ENCODE results near the gene CFAP70. TPM values are rescaled to one million over a fixed set of nuclear protein-coding genes. Genes with fewer than 3 reads are reported as not detected.
"Not testable (repeated sequence)": the region's sequence is repeated elsewhere in the genome, so short reads cannot be mapped to it uniquely, and the experiment has no call there.

Gene CFAP70
- polyA plus RNA-seq, 1 donor: 5.3 TPM

DNA sequence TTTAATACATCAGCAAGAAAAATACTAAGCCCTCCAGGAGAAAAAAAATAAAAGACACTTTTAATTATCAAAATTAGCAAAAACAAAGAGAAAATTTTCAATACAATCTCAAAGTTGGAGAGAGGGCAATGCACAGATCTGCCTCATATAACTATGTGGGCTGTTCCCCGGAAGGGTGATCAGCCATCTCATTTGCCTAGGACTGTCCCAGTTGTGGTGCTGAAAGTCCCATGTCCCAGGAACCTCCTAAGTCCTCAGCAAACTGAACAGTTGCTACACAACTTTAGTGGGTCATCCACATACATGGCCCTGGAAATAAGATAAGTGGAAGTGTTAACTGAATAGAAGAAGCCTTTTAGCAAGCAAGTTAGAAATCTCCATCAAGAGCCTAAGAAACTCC, 14.4 kb downstream of the CFAP70 start:
- no peaks in the 10 kb centered on the region for H3K9me3 ChIP-seq (ENCODE audit: control insufficient read depth, low read depth, low read length)
- no peak for DNase-seq
- H3K4me3 ChIP-seq (ENCODE audit: low read length): no peak overlapping the region
- WGBS (ENCODE audit: insufficient coverage, low lambda C conversion rate): no CpG with 5 or more reads among the region's 1 CpG
- no peaks in the 10 kb centered on the region for H3K4me1 ChIP-seq (ENCODE audit: control insufficient read depth, insufficient read depth, low read length)
- H3K27ac ChIP-seq (ENCODE audit: low read length): no peak overlapping the region
- peaks cover 4% of the 10 kb centered on the region for H3K36me3 ChIP-seq (ENCODE audit: control insufficient read depth, insufficient read depth, low read length)
- no peaks in the 10 kb centered on the region for H3K27me3 ChIP-seq (ENCODE audit: control insufficient read depth, insufficient read depth, low read length)

DNA sequence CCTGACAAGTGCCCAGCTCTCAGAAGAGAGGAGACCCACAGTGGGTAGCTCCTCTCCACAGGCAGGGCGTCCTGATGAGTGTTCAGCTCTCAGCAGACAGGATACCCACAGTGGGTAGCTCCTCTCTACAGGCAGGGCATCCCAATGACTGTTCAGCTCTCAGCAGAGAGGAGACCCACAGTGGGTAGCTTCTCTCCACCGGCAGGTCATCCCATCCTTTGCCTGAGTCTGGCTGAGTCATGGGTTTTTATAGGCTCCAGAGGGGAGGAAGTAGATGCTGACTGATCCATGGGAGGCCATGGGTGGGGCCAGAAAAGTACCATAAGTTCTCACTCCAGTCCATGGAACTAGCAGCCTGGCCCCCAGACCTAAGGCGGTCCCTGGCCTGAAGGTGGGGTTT, 18.5 kb downstream of the CFAP70 start:
- no CpG with 5 or more reads among the region's 3 CpGs for WGBS (ENCODE audit: insufficient coverage, low lambda C conversion rate)
- Histone ChIP-seq H3K36me3 (ENCODE audit: control insufficient read depth, insufficient read depth, low read length) (peaks cover 2% of the 10 kb centered on the region), H3K27me3 (ENCODE audit: control insufficient read depth, insufficient read depth, low read length) (no peaks in the 10 kb centered on the region), H3K4me1 (ENCODE audit: control insufficient read depth, insufficient read depth, low read length) (no peaks in the 10 kb centered on the region), H3K9me3 (ENCODE audit: control insufficient read depth, low read depth, low read length) (no peaks in the 10 kb centered on the region), H3K4me3 (ENCODE audit: low read length) (no peak overlapping the region), H3K27ac (ENCODE audit: low read length) (no peak overlapping the region)
- no peak for DNase-seq

DNA sequence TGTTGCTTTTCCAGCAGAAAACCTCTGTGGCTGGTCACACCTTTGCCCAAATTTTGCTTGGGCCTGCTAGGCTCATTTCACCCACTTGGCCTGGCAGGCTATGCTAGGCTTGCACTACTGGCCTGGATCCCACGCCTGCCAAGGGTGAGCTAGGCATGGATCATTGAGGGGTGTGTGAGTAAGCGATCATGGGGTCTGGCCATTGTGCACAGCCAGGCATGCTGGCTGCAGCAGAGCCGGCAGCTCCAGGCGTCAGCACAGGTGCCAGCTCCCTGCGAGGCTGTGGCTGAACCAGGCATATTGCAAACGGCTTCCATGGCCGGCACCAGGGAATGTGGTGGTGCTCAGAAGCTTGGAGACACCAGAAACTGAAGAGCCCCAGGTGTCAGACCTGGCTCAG, 19.2 kb downstream of the CFAP70 start:
- H3K4me1 ChIP-seq (ENCODE audit: control insufficient read depth, insufficient read depth, low read length): no peaks in the 10 kb centered on the region

DNA sequence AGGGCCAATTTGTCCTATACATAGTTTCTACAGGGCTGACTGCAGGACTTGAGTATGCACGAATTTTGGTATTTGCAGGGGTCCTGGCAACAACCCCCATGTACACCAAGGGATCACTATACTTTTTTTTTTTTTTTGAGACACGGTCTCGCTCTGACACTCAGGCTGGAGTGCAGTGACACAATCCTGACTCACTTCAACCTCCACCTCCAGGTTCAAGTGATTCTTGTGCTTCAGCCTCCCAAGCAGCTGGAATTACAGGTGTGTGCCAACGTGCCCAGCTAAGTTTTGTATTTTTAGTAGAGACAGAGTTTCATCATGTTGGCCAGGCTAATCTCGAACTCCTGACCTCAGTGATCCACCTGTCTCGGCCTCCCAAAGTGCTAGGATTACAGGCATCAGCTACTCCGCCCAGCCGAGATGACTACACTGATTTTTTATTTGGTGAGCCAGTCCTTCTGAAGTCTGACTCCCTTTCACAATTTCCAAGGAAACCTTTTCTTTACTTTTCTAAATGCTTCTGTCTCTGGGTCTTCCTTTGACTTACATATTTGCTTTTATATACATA, 19.8 kb downstream of the CFAP70 start:
- H3K27ac ChIP-seq (ENCODE audit: low read length): no peak overlapping the region
- no peaks in the 10 kb centered on the region for H3K27me3 ChIP-seq (ENCODE audit: control insufficient read depth, insufficient read depth, low read length)
- no peaks in the 10 kb centered on the region for H3K4me1 ChIP-seq (ENCODE audit: control insufficient read depth, insufficient read depth, low read length)
- no peaks in the 10 kb centered on the region for H3K9me3 ChIP-seq (ENCODE audit: control insufficient read depth, low read depth, low read length)
- peaks cover 2% of the 10 kb centered on the region for H3K36me3 ChIP-seq (ENCODE audit: control insufficient read depth, insufficient read depth, low read length)
- DNase-seq: no peak
- H3K4me3 ChIP-seq (ENCODE audit: low read length): no peak overlapping the region
- WGBS (ENCODE audit: insufficient coverage, low lambda C conversion rate): no CpG with 5 or more reads among the region's 8 CpGs

More for the DNA sequence above, 19.2 kb downstream of the CFAP70 start:
- Histone ChIP-seq H3K9me3 (ENCODE audit: control insufficient read depth, low read depth, low read length) (no peaks in the 10 kb centered on the region), H3K27ac (ENCODE audit: low read length) (no peak overlapping the region), H3K36me3 (ENCODE audit: control insufficient read depth, insufficient read depth, low read length) (peaks cover 2% of the 10 kb centered on the region), H3K4me3 (ENCODE audit: low read length) (no peak overlapping the region), H3K27me3 (ENCODE audit: control insufficient read depth, insufficient read depth, low read length) (no peaks in the 10 kb centered on the region)
- no CpG with 5 or more reads among the region's 7 CpGs for WGBS (ENCODE audit: insufficient coverage, low lambda C conversion rate)
- no peak for DNase-seq

DNA sequence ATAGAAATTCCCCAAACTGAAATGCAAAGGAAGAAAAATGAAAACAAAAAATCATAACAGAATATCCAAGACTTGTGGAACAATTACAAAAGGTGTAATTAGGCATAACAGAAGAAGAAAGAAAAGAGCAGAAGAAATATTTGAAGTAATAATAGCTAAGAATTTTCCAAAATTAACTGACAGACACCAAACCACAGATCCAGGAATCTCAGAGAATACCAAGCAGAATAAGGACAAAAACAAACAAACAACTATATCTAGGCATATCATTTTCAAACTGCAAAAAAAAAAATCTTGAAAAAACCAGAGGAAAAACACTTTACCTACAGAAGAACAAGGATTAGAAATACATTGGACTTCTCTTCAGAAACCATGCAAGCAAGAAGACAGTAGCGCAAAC, 25.5 kb downstream of the CFAP70 start:
- WGBS (ENCODE audit: insufficient coverage, low lambda C conversion rate): 100% methylated on average over 1 of the region's 1 CpG
- H3K36me3 ChIP-seq (ENCODE audit: control insufficient read depth, insufficient read depth, low read length): no peaks in the 10 kb centered on the region
- H3K4me3 ChIP-seq (ENCODE audit: low read length): no peak overlapping the region
- H3K27ac ChIP-seq (ENCODE audit: low read length): no peak overlapping the region
- H3K4me1 ChIP-seq (ENCODE audit: control insufficient read depth, insufficient read depth, low read length): no peaks in the 10 kb centered on the region
- no peak for DNase-seq
- no peaks in the 10 kb centered on the region for H3K9me3 ChIP-seq (ENCODE audit: control insufficient read depth, low read depth, low read length)
- H3K27me3 ChIP-seq (ENCODE audit: control insufficient read depth, insufficient read depth, low read length): no peaks in the 10 kb centered on the region

DNA sequence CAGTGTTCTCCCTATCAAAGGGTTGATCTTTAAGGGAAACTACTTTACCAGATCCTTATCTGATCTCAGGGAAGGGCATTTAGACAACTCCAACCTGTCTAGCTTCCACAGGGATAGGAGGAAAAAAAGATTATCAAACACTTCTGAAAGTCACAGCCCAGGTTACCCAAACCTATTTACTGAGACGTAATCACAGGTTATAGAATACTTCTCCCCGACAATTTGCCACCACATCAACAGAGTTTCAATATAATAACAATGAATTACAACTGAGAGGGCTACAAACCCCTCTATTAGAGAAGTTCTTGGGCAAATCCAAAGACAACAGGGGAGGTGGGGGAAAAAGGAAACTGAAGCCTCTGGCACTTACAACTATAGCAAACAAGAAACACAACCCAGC, 26.3 kb downstream of the CFAP70 start:
- WGBS (ENCODE audit: insufficient coverage, low lambda C conversion rate): no CpG with 5 or more reads among the region's 2 CpGs
- no peaks in the 10 kb centered on the region for H3K9me3 ChIP-seq (ENCODE audit: control insufficient read depth, low read depth, low read length)
- H3K4me1 ChIP-seq (ENCODE audit: control insufficient read depth, insufficient read depth, low read length): no peaks in the 10 kb centered on the region
- H3K36me3 ChIP-seq (ENCODE audit: control insufficient read depth, insufficient read depth, low read length): no peaks in the 10 kb centered on the region
- DNase-seq: no peak
- H3K27me3 ChIP-seq (ENCODE audit: control insufficient read depth, insufficient read depth, low read length): no peaks in the 10 kb centered on the region
- no peak overlapping the region for H3K27ac ChIP-seq (ENCODE audit: low read length)
- no peak overlapping the region for H3K4me3 ChIP-seq (ENCODE audit: low read length)

DNA sequence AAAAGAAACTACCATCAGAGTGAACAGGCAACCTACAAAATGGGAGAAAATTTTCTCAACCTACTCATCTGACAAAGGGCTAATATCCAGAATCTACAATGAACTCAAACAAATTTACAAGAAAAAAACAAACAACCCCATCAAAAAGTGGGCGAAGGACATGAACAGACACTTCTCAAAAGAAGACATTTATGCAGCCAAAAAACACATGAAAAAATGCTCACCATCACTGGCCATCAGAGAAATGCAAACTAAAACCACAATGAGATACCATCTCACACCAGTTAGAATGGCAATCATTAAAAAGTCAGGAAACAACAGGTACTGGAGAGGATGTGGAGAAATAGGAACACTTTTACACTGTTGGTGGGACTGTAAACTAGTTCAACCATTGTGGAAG, 30.1 kb downstream of the CFAP70 start:
- not testable (repeated sequence) for H3K36me3 ChIP-seq (ENCODE audit: control insufficient read depth, insufficient read depth, low read length); H3K27me3 ChIP-seq (ENCODE audit: control insufficient read depth, insufficient read depth, low read length); H3K4me3 ChIP-seq (ENCODE audit: low read length); H3K4me1 ChIP-seq (ENCODE audit: control insufficient read depth, insufficient read depth, low read length); H3K9me3 ChIP-seq (ENCODE audit: control insufficient read depth, low read depth, low read length); DNase-seq; H3K27ac ChIP-seq (ENCODE audit: low read length)
- no CpG with 5 or more reads among the region's 1 CpG for WGBS (ENCODE audit: insufficient coverage, low lambda C conversion rate)

DNA sequence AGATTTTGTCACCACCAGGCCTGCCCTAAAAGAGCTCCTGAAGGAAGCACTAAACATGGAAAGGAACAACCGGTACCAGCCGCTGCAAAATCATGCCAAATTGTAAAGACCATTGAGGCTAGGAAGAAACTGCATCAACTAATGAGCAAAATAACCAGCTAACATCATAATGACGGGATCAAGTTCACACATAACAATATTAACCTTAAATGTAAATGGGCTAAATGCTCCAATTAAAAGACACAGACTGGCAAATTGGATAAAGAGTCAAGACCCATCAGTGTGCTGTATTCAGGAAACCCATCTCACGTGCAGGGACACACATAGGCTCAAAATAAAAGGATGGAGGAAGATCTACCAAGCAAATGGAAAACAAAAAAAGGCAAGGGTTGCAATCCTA, 33.4 kb downstream of the CFAP70 start:
- H3K27me3 ChIP-seq (ENCODE audit: control insufficient read depth, insufficient read depth, low read length); H3K9me3 ChIP-seq (ENCODE audit: control insufficient read depth, low read depth, low read length); H3K4me3 ChIP-seq (ENCODE audit: low read length); DNase-seq; H3K36me3 ChIP-seq (ENCODE audit: control insufficient read depth, insufficient read depth, low read length); H3K4me1 ChIP-seq (ENCODE audit: control insufficient read depth, insufficient read depth, low read length); H3K27ac ChIP-seq (ENCODE audit: low read length): not testable (repeated sequence)
- WGBS (ENCODE audit: insufficient coverage, low lambda C conversion rate): no CpG with 5 or more reads among the region's 4 CpGs

DNA sequence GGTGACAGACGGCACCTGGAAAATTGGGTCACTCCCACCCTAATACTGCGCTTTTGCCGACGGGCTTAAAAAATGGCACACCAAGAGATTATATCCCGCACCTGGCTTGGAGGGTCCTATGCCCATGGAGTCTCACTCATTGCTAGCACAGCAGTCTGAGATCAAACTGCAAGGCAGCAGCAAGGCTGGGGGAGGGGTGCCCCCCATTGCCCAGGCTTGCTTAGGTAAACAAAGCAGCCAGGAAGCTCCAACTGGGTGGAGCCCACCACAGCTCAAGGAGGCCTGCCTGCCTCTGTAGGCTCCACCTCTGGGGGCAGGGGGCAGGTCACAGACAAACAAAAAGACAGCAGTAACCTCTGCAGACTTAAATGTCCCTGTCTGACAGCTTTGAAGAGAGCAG, 35.1 kb downstream of the CFAP70 start:
- not testable (repeated sequence) for H3K4me3 ChIP-seq (ENCODE audit: low read length); DNase-seq; H3K27ac ChIP-seq (ENCODE audit: low read length); H3K36me3 ChIP-seq (ENCODE audit: control insufficient read depth, insufficient read depth, low read length); H3K27me3 ChIP-seq (ENCODE audit: control insufficient read depth, insufficient read depth, low read length); H3K9me3 ChIP-seq (ENCODE audit: control insufficient read depth, low read depth, low read length); H3K4me1 ChIP-seq (ENCODE audit: control insufficient read depth, insufficient read depth, low read length)
- WGBS (ENCODE audit: insufficient coverage, low lambda C conversion rate): no CpG with 5 or more reads among the region's 5 CpGs

DNA sequence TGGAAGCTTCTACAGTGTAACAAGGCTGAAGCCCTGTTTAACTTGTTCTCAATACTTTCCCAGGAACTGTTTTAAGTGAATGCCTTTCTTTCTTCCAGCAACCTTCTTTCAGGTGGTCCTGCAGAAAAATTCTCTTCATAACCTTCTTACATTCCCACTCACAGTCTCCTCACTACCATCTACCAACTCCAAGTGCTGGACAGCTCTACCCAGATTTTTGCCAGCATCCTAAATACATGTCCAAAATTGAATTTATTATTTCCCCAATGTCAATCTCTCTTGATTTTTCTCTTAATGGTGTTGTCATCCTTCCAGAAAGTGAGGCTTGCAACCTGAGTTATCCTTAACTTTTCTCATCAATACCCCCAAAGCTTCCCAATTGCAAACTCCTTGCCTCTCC, 48.2 kb downstream of the CFAP70 start:
- Histone ChIP-seq H3K4me1 (ENCODE audit: control insufficient read depth, insufficient read depth, low read length) (no peaks in the 10 kb centered on the region), H3K4me3 (ENCODE audit: low read length) (no peak overlapping the region), H3K36me3 (ENCODE audit: control insufficient read depth, insufficient read depth, low read length) (no peaks in the 10 kb centered on the region), H3K27ac (ENCODE audit: low read length) (no peak overlapping the region), H3K27me3 (ENCODE audit: control insufficient read depth, insufficient read depth, low read length) (no peaks in the 10 kb centered on the region), H3K9me3 (ENCODE audit: control insufficient read depth, low read depth, low read length) (peaks cover 3% of the 10 kb centered on the region)
- DNase-seq: no peak

DNA sequence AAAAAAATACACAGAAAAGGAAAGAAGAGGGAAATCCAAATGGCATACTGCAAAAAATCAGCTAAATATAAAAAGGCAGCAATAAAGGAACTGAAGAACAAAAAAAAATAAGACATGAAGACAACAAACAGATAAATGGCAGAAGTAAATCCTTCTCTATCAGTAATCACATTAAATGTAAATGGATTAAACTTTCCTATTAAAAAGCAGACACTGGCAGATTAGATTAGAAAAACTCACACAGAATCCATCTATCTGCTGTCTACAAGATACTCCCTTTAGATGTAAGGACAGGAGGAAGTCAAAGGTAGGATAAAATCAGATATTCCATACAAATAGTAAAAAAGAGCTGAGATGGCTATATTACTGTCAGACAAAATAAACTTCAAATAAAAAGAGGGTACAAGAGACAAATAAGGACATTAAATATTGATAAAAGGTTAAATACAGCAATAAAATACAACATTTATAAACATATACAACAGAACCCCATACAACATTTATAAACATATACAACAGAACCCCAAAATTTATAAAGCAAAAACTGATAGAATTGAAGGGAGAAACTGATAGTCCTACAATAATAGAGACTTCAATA, 51.4 kb downstream of the CFAP70 start:
- H3K36me3 ChIP-seq (ENCODE audit: control insufficient read depth, insufficient read depth, low read length): no peaks in the 10 kb centered on the region
- H3K27ac ChIP-seq (ENCODE audit: low read length): no peak overlapping the region
- no peak overlapping the region for H3K4me3 ChIP-seq (ENCODE audit: low read length)
- H3K27me3 ChIP-seq (ENCODE audit: control insufficient read depth, insufficient read depth, low read length): no peaks in the 10 kb centered on the region
- no peak for DNase-seq
- peaks cover 3% of the 10 kb centered on the region for H3K9me3 ChIP-seq (ENCODE audit: control insufficient read depth, low read depth, low read length)
- H3K4me1 ChIP-seq (ENCODE audit: control insufficient read depth, insufficient read depth, low read length): no peaks in the 10 kb centered on the region

Measured in large intestine (tissue), 3 donors.